CD14-positive monocyte (primary cell): Measurements from ENCODE around the gene ATXN2. TPM values are rescaled to one million over a fixed set of nuclear protein-coding genes. Genes with fewer than 3 reads are reported as not detected.

Experiments used
- DNase-seq, 3 donors: peaks; one replicate each; pipeline ENCODE4 v3.0.0-alpha.2; 2011 to 2022
- H2AFZ ChIP-seq: 2 replicates; pipeline ENCODE4 v1.6.0; 2012; ENCODE audit warnings: mild to moderate bottlenecking, low read depth, low read length, inconsistent platforms; ENCODE audit not compliant: insufficient read depth, poor library complexity, severe bottlenecking
- H3K27ac ChIP-seq, 2 donors: 1 replicate in 1 of 2; 2 replicates in 1 of 2; pipeline ENCODE4 v1.5.1; 2012 to 2013; ENCODE audit warnings: low read length in 2 of 2, control low read depth in 1 of 2, inconsistent platforms in 1 of 2, low read depth in 1 of 2, mild to moderate bottlenecking in 1 of 2
- H3K27me3 ChIP-seq, 2 donors: one replicate each; pipeline versions ENCODE4 v1.6.0 to v1.6.1; 2011 to 2013; ENCODE audit warnings: low read length in 2 of 2; ENCODE audit not compliant: control insufficient read depth in 2 of 2, insufficient read depth in 2 of 2
- H3K36me3 ChIP-seq, 2 donors: replicated peaks in 1 of 2; 1 replicate in 1 of 2; 2 replicates in 1 of 2; pipeline versions ENCODE4 v1.5.1 to v1.6.1; 2012 to 2013; ENCODE audit warnings: low read length in 2 of 2, control low read depth in 1 of 2, inconsistent platforms in 1 of 2, mild to moderate bottlenecking in 1 of 2; ENCODE audit not compliant: insufficient read depth in 2 of 2, control insufficient read depth in 1 of 2
- H3K4me1 ChIP-seq, 2 donors: 1 replicate in 1 of 2; 2 replicates in 1 of 2; pipeline versions ENCODE4 v1.5.1 to v1.6.1; 2012 to 2013; ENCODE audit warnings: low read length in 2 of 2, control low read depth in 1 of 2, inconsistent platforms in 1 of 2, mild to moderate bottlenecking in 1 of 2, moderate library complexity in 1 of 2; ENCODE audit not compliant: insufficient read depth in 2 of 2, control insufficient read depth in 1 of 2
- H3K4me2 ChIP-seq: replicated peaks from 2 replicates; pipeline ENCODE3; 2012; ENCODE audit warnings: low read length, moderate library complexity, mild to moderate bottlenecking; ENCODE audit not compliant: poor library complexity, severe bottlenecking; ENCODE audit errors: extremely low read depth
- H3K4me3 ChIP-seq, 3 experiments: fragments of 200-600 bp in 1 of 3; sonication (generic) in 1 of 3; replicated peaks in 1 of 3; 1 replicate in 2 of 3; 2 replicates in 1 of 3; pipeline ENCODE4 v1.5.1; 2011 to 2013; ENCODE audit warnings: low read length in 3 of 3, mild to moderate bottlenecking in 3 of 3, control low read depth in 2 of 3, low read depth in 2 of 3, inconsistent platforms in 1 of 3, moderate library complexity in 1 of 3
- H3K79me2 ChIP-seq: 2 replicates; pipeline ENCODE4 v1.6.0; 2012; ENCODE audit warnings: mild to moderate bottlenecking, control low read depth, inconsistent platforms, low read length, moderate library complexity; ENCODE audit not compliant: insufficient read depth
- H3K9ac ChIP-seq: 2 replicates; pipeline ENCODE4 v1.6.0; 2017; ENCODE audit warnings: low read length, mild to moderate bottlenecking; ENCODE audit not compliant: insufficient read depth, poor library complexity, severe bottlenecking
- H3K9me3 ChIP-seq, 2 donors: replicated peaks in 1 of 2; 1 replicate in 1 of 2; 2 replicates in 1 of 2; pipeline versions ENCODE4 v1.5.1 to v1.6.1; 2012 to 2013; ENCODE audit warnings: low read length in 2 of 2, control low read depth in 1 of 2; ENCODE audit not compliant: control insufficient read depth in 1 of 2, insufficient read depth in 1 of 2
- H4K20me1 ChIP-seq: 2 replicates; pipeline ENCODE4 v1.6.0; 2012; ENCODE audit warnings: mild to moderate bottlenecking, low read length, control low read depth, moderate library complexity; ENCODE audit not compliant: insufficient read depth
- H3K27ac Mint-ChIP-seq, 7 donors: one replicate each; pipeline ENCODE4 v1.8.0; 2020; ENCODE audit warnings: mild to moderate bottlenecking in 7 of 7, mixed read lengths in 7 of 7, moderate library complexity in 6 of 7, inconsistent platforms in 2 of 7
- H3K27me3 Mint-ChIP-seq, 3 donors: one replicate each; pipeline ENCODE4 v1.8.0; 2021 to 2022; ENCODE audit warnings: low read depth in 3 of 3, mild to moderate bottlenecking in 3 of 3, mixed read lengths in 3 of 3, moderate library complexity in 3 of 3, inconsistent platforms in 1 of 3
- H3K36me3 Mint-ChIP-seq, 2 donors: one replicate each; pipeline ENCODE4 v1.8.0; 2020; ENCODE audit warnings: mixed read lengths in 2 of 2, inconsistent platforms in 1 of 2, mild to moderate bottlenecking in 1 of 2
- H3K4me1 Mint-ChIP-seq: one replicate; pipeline ENCODE4 v1.8.0; 2020; ENCODE audit warnings: mild to moderate bottlenecking, mixed read lengths
- H3K4me3 Mint-ChIP-seq, 2 donors: one replicate each; pipeline ENCODE4 v1.8.0; 2020; ENCODE audit warnings: mild to moderate bottlenecking in 2 of 2, mixed read lengths in 2 of 2, moderate library complexity in 1 of 2
- H3K9me3 Mint-ChIP-seq, 7 donors: one replicate each; pipeline ENCODE4 v1.8.0; 2020 to 2022; ENCODE audit warnings: mixed read lengths in 7 of 7, mild to moderate bottlenecking in 6 of 7, moderate library complexity in 6 of 7, inconsistent platforms in 2 of 7
- WGBS: methylation state at CpG from one replicate; pipeline ENCODE4 v1.1.5; 2013; ENCODE audit warnings: missing lambda C conversion rate; ENCODE audit not compliant: insufficient coverage; 5-methylcytosine and 5-hydroxymethylcytosine counted together
- intact Hi-C, 2 donors: fragments of 100-400 bp; cut with micrococcal nuclease; formaldehyde crosslinking; loops; one replicate each; pipeline versions ENCODE4 v1.15.0 to v1.15.1; 2023
- polyA plus RNA-seq, 3 donors: library from polyadenylated mRNA; depleted of rRNA in 1 of 3; unstranded in 2 of 3; stranded (reverse) in 1 of 3; fragments of 300-500 nt in 2 of 3; fragments of >200 nt in 1 of 3; fragmentation: Illumina TruSeq in 2 of 3; gene quantifications; 1 replicate in 2 of 3; 2 replicates in 1 of 3; pipeline ENCODE4 v1.2.3, GENCODE V29; 2012 to 2021
- TF ChIP-seq, protein P1 (sequence below): fragments of 200-600 bp; IDR thresholded peaks from one replicate; pipeline ENCODE4 v1.8.0; 2022; ENCODE audit warnings: antibody characterized with exemption, mild to moderate bottlenecking

The ATXN2 gene
- polyA plus RNA-seq, 3 donors, result 4.3 to 28.8 (median 11.9) TPM

GRCh38 chr12:111420494-111420893 lies 178.6 kb downstream of the ATXN2 start:
- Histone ChIP-seq H3K4me2 (no peak overlapping the region), H3K9me3 (no peaks in the 10 kb centered on the region), H4K20me1 (peaks cover 99% of the 10 kb centered on the region), H3K27ac (no peak overlapping the region), H3K9ac (no peak overlapping the region), H3K79me2 (peaks cover 99% of the 10 kb centered on the region), H3K36me3 (peaks cover 63 to 85% of the 10 kb centered on the region in 2 donors), H3K4me3 (no peak overlapping the region), H3K27me3 (no peaks in the 10 kb centered on the region), H3K4me1 (peaks cover 16 to 23% of the 10 kb centered on the region in 2 donors), H2AFZ (no peak overlapping the region)
- Mint-ChIP-seq H3K9me3 (peaks cover 0 to 1% (median 0%) of the 10 kb centered on the region in 7 donors), H3K27me3 (no peaks in the 10 kb centered on the region), H3K4me3 (no peak overlapping the region), H3K4me1 (peaks cover 18% of the 10 kb centered on the region), H3K36me3 (peaks cover 52 to 85% of the 10 kb centered on the region in 2 donors), H3K27ac (peak overlapping the region in 3 of 7 donors; percentile 13 to 37 (median 26))
- TF ChIP-seq, protein P1, sequence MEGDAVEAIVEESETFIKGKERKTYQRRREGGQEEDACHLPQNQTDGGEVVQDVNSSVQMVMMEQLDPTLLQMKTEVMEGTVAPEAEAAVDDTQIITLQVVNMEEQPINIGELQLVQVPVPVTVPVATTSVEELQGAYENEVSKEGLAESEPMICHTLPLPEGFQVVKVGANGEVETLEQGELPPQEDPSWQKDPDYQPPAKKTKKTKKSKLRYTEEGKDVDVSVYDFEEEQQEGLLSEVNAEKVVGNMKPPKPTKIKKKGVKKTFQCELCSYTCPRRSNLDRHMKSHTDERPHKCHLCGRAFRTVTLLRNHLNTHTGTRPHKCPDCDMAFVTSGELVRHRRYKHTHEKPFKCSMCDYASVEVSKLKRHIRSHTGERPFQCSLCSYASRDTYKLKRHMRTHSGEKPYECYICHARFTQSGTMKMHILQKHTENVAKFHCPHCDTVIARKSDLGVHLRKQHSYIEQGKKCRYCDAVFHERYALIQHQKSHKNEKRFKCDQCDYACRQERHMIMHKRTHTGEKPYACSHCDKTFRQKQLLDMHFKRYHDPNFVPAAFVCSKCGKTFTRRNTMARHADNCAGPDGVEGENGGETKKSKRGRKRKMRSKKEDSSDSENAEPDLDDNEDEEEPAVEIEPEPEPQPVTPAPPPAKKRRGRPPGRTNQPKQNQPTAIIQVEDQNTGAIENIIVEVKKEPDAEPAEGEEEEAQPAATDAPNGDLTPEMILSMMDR, result no peak
- DNase-seq, result no peak
- 97% methylated on average over 5 of the region's 7 CpGs for WGBS
- intact Hi-C loops, result no loop called here

GRCh38 chr12:111419784-111420183 lies 179.3 kb downstream of the ATXN2 start:
- H3K9me3 Mint-ChIP-seq, result peaks cover 0 to 1% (median 0%) of the 10 kb centered on the region in 7 donors
- no peak overlapping the region for H3K4me2 ChIP-seq
- H3K9me3 ChIP-seq, result no peaks in the 10 kb centered on the region
- intact Hi-C loops, result no loop called here
- H2AFZ ChIP-seq, result no peak overlapping the region
- no peak overlapping the region for H3K4me3 Mint-ChIP-seq
- 100% methylated on average over 3 of the region's 5 CpGs for WGBS
- H3K4me1 ChIP-seq, result peaks cover 13 to 20% of the 10 kb centered on the region in 2 donors
- peak overlapping the region in 5 of 7 donors; percentile 26 to 55 (median 35) for H3K27ac Mint-ChIP-seq
- H3K4me1 Mint-ChIP-seq, result peaks cover 15% of the 10 kb centered on the region
- no peak overlapping the region for H3K4me3 ChIP-seq
- H4K20me1 ChIP-seq, result peaks cover 99% of the 10 kb centered on the region
- TF ChIP-seq, protein P1, result no peak
- H3K27ac ChIP-seq, result peak overlapping the region in 1 of 2 donors; percentile 31
- H3K36me3 Mint-ChIP-seq, result peaks cover 55 to 83% of the 10 kb centered on the region in 2 donors
- DNase-seq, result no peak
- H3K79me2 ChIP-seq, result peaks cover 99% of the 10 kb centered on the region
- no peaks in the 10 kb centered on the region for H3K27me3 Mint-ChIP-seq
- H3K27me3 ChIP-seq, result no peaks in the 10 kb centered on the region
- peaks cover 57 to 82% of the 10 kb centered on the region in 2 donors for H3K36me3 ChIP-seq
- no peak overlapping the region for H3K9ac ChIP-seq
